ENCODE data around the gene RMDN2.
"Not testable (repeated sequence)": the region's sequence is repeated elsewhere in the genome, so short reads cannot be mapped to it uniquely, and the experiment has no call there.

The RMDN2 gene

GRCh38 chr2:37992601-37993000 is 67.5 kb downstream of the RMDN2 start:
- no peak for DNase-seq (ENCODE audit: low spot score)

- no peak for DNase-seq (ENCODE audit: low spot score)
Measured at GRCh38 chr2:37993143-37993542, 68.1 kb downstream of the RMDN2 start.

- DNase-seq (ENCODE audit: low spot score) = no peak
Measured at GRCh38 chr2:37997629-37998028, 72.5 kb downstream of the RMDN2 start.

GRCh38 chr2:38000485-38001222 is 75.6 kb downstream of the RMDN2 start:
- DNase-seq (ENCODE audit: low spot score) = no peak

- not testable (repeated sequence) for DNase-seq (ENCODE audit: low spot score)
Measured at GRCh38 chr2:38010187-38010586, 85.1 kb downstream of the RMDN2 start.

- no peak for DNase-seq (ENCODE audit: low spot score)
Measured at GRCh38 chr2:38010995-38011394, 85.9 kb downstream of the RMDN2 start.

- peak; percentile 20 for DNase-seq (ENCODE audit: low spot score)
Measured at GRCh38 chr2:38013158-38013752, 88.2 kb downstream of the RMDN2 start.

GRCh38 chr2:38016219-38016618 is 91.1 kb downstream of the RMDN2 start:
- no peak for DNase-seq (ENCODE audit: low spot score)

- no peak for DNase-seq (ENCODE audit: low spot score)
Measured at GRCh38 chr2:38017836-38018235, 92.7 kb downstream of the RMDN2 start.

GRCh38 chr2:38020359-38021069 is 95.4 kb downstream of the RMDN2 start:
- not testable (repeated sequence) for DNase-seq (ENCODE audit: low spot score)

- no peak for DNase-seq (ENCODE audit: low spot score)
Measured at GRCh38 chr2:38021589-38021988, 96.5 kb downstream of the RMDN2 start.

- DNase-seq (ENCODE audit: low spot score) = no peak
Measured at GRCh38 chr2:38026846-38027245, 101.8 kb downstream of the RMDN2 start.

- no peak for DNase-seq (ENCODE audit: low spot score)
Measured at GRCh38 chr2:38028829-38029228, 103.7 kb downstream of the RMDN2 start.

- no peak for DNase-seq (ENCODE audit: low spot score)
Measured at GRCh38 chr2:38029512-38029911, 104.4 kb downstream of the RMDN2 start.

GRCh38 chr2:38030635-38031355 is 105.7 kb downstream of the RMDN2 start:
- DNase-seq (ENCODE audit: low spot score) = no peak

- no peak for DNase-seq (ENCODE audit: low spot score)
Measured at GRCh38 chr2:38032946-38033345, 107.9 kb downstream of the RMDN2 start.

GRCh38 chr2:38033646-38034045 is 108.6 kb downstream of the RMDN2 start:
- DNase-seq (ENCODE audit: low spot score) = no peak

GRCh38 chr2:38035968-38036367 is 110.9 kb downstream of the RMDN2 start:
- DNase-seq (ENCODE audit: low spot score) = no peak

GRCh38 chr2:38037325-38037724 is 112.2 kb downstream of the RMDN2 start:
- DNase-seq (ENCODE audit: low spot score) = no peak

GRCh38 chr2:38037757-38038621 is 112.9 kb downstream of the RMDN2 start:
- no peak for DNase-seq (ENCODE audit: low spot score)

- no peak for DNase-seq (ENCODE audit: low spot score)
Measured at GRCh38 chr2:38038682-38039081, 113.6 kb downstream of the RMDN2 start.

Data from COLO829 (cell line).